Esophagus squamous epithelium (tissue), 5 donors: ENCODE measurements around the gene RNF19B. TPM values are rescaled to one million over a fixed set of nuclear protein-coding genes. Genes with fewer than 3 reads are reported as not detected.

ENCODE experiments used
- DNase-seq: peaks from one replicate; lab custom pipeline; 2025; lab: John Stamatoyannopoulos, UW
- H3K27ac ChIP-seq, 4 donors: fragments of 200-600 bp; sonication (generic); one replicate each; pipeline ENCODE4 v1.5.1; 2016 to 2019; ENCODE audit warnings: mild to moderate bottlenecking in 1 of 4
- H3K27me3 ChIP-seq, 4 donors: fragments of 200-600 bp; sonication (generic); 1 replicate in 3 of 4; 2 replicates in 1 of 4; pipeline versions ENCODE4 v1.5.1 to v1.6.0; 2017 to 2021; ENCODE audit warnings: antibody characterized with exemption in 1 of 4
- H3K36me3 ChIP-seq, 3 donors: fragments of 200-600 bp; sonication (generic); one replicate each; pipeline ENCODE4 v1.5.1; 2016 to 2019
- H3K4me1 ChIP-seq, 3 donors: fragments of 200-600 bp; sonication (generic); one replicate each; pipeline ENCODE4 v1.5.1; 2017 to 2019
- H3K4me3 ChIP-seq, 4 donors: fragments of 200-600 bp; sonication (generic); 1 replicate in 3 of 4; 2 replicates in 1 of 4; pipeline ENCODE4 v1.5.1; 2016 to 2019; ENCODE audit warnings: mild to moderate bottlenecking in 2 of 4, moderate library complexity in 1 of 4
- H3K9me3 ChIP-seq, 3 donors: fragments of 200-600 bp; sonication (generic); one replicate each; pipeline ENCODE4 v1.5.1; 2016 to 2019
- POLR2A ChIP-seq, 4 donors: fragments of 450-650 bp; IDR thresholded peaks; one replicate each; pipeline ENCODE4 v1.6.1; 2017; ENCODE audit warnings: antibody characterized with exemption in 4 of 4, mild to moderate bottlenecking in 4 of 4, moderate library complexity in 3 of 4
- WGBS, 2 donors: methylation state at CpG; one replicate each; pipeline ENCODE4 v1.1.5; 2018; 5-methylcytosine and 5-hydroxymethylcytosine counted together
- intact Hi-C: fragments of 100-400 bp; cut with DNase I; formaldehyde crosslinking; loops from one replicate; pipeline ENCODE4 v1.15.0; 2022
- total RNA-seq, 4 donors: library from RNA; depleted of rRNA; stranded (reverse); fragments of >200 nt; gene quantifications; one replicate each; pipeline ENCODE4 v1.1.0, GENCODE V29; 2016
- TF ChIP-seq, protein P1 (sequence below), 6 experiments: fragments of 450-650 bp in 4 of 6; fragments of 200-600 bp in 2 of 6; sonication (generic) in 2 of 6; IDR thresholded peaks; one replicate each; pipeline ENCODE4 v1.5.1; 2016 to 2019; ENCODE audit warnings: antibody characterized with exemption in 6 of 6, mild to moderate bottlenecking in 4 of 6, moderate library complexity in 4 of 6
- donor health status: DM: yes; HTN: yes; CAD: no.

RNF19B gene
- total RNA-seq, 4 donors from 2014 or later: 24.2 to 61.6 (median 46.4) TPM

DNA sequence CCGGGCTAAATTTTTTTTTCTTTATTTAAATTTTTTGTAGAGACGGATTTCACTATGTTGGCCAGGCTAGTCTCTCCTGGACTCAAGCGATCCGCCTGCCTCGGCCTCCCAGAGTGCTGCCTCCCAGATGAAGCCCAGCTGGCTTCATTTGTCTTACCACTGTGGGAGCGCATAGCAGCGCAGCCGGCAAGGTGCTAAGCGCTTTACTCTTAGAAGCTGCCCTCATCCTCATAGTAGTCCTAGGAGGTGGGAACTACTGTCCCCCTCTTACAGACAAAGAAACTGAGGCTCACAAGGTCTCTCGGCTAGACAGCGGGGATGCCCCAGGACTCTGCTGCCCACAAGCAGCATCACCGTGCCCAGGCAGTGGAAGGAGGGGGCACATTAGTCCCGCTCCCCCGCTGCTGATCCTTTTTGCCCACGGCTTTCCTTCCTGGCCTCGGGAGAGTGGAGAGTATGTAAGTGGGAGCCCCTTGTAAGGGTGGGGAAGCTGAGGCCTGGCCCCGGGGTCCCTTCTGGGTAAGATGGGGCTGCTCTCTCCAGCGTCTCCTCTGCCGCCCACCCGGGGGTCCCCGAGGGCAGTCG is 64.1 kb downstream of the RNF19B start:
- Histone ChIP-seq H3K4me1 (peaks cover 9 to 33% (median 20%) of the 10 kb centered on the region in 3 donors), H3K27ac (peak overlapping the region; percentile 72 to 83 (median 80)), H3K4me3 (peak overlapping the region; percentile 52 to 92 (median 68)), H3K27me3 (peaks cover 0 to 22% (median 0%) of the 10 kb centered on the region in 4 donors), H3K36me3 (peaks cover 0 to 6% (median 0%) of the 10 kb centered on the region in 3 donors), H3K9me3 (no peaks in the 10 kb centered on the region)
- intact Hi-C loops: no loop called here
- TF ChIP-seq, protein P1, sequence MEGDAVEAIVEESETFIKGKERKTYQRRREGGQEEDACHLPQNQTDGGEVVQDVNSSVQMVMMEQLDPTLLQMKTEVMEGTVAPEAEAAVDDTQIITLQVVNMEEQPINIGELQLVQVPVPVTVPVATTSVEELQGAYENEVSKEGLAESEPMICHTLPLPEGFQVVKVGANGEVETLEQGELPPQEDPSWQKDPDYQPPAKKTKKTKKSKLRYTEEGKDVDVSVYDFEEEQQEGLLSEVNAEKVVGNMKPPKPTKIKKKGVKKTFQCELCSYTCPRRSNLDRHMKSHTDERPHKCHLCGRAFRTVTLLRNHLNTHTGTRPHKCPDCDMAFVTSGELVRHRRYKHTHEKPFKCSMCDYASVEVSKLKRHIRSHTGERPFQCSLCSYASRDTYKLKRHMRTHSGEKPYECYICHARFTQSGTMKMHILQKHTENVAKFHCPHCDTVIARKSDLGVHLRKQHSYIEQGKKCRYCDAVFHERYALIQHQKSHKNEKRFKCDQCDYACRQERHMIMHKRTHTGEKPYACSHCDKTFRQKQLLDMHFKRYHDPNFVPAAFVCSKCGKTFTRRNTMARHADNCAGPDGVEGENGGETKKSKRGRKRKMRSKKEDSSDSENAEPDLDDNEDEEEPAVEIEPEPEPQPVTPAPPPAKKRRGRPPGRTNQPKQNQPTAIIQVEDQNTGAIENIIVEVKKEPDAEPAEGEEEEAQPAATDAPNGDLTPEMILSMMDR (IDR thresholded peaks at IDR 0.05): no peak
- no peak for TF ChIP-seq POLR2A (IDR thresholded peaks at IDR 0.05)
- no peak for DNase-seq
- WGBS, 2 donors: 19 to 26% methylated on average over 5 to 11 of the region's 22 CpGs

- no peaks in the 10 kb centered on the region for H3K9me3 ChIP-seq
- DNase-seq: no peak
- 72 to 93% methylated on average over 6 of the region's 7 CpGs for WGBS, 2 donors
- peaks cover 9 to 32% (median 20%) of the 10 kb centered on the region in 3 donors for H3K4me1 ChIP-seq
- no peak overlapping the region for H3K27ac ChIP-seq
- H3K4me3 ChIP-seq: peak overlapping the region in 2 of 4 donors; percentile 65 to 92
- peaks cover 0 to 23% (median 0%) of the 10 kb centered on the region in 4 donors for H3K27me3 ChIP-seq
- peaks cover 0 to 13% (median 0%) of the 10 kb centered on the region in 3 donors for H3K36me3 ChIP-seq
- TF ChIP-seq, protein P1 (IDR thresholded peaks at IDR 0.05): no peak
- no peak for TF ChIP-seq POLR2A (IDR thresholded peaks at IDR 0.05)
- intact Hi-C loops: no loop called here
Measured at GRCh38 chr1:32899586-32900296, 64.9 kb downstream of the RNF19B start.

GRCh38 chr1:32898958-32899357 is 65.7 kb downstream of the RNF19B start:
- intact Hi-C loops: no loop called here
- H3K36me3 ChIP-seq: peaks cover 0 to 21% (median 0%) of the 10 kb centered on the region in 3 donors
- WGBS, 2 donors: 89 to 94% methylated on average over 3 of the region's 3 CpGs
- no peak overlapping the region for H3K4me3 ChIP-seq
- H3K4me1 ChIP-seq: peaks cover 9 to 31% (median 20%) of the 10 kb centered on the region in 3 donors
- no peak for TF ChIP-seq POLR2A (IDR thresholded peaks at IDR 0.05)
- TF ChIP-seq, protein P1 (IDR thresholded peaks at IDR 0.05): no peak
- no peaks in the 10 kb centered on the region for H3K9me3 ChIP-seq
- no peak overlapping the region for H3K27ac ChIP-seq
- H3K27me3 ChIP-seq: peaks cover 0 to 31% (median under 1%) of the 10 kb centered on the region in 4 donors
- no peak for DNase-seq

DNA sequence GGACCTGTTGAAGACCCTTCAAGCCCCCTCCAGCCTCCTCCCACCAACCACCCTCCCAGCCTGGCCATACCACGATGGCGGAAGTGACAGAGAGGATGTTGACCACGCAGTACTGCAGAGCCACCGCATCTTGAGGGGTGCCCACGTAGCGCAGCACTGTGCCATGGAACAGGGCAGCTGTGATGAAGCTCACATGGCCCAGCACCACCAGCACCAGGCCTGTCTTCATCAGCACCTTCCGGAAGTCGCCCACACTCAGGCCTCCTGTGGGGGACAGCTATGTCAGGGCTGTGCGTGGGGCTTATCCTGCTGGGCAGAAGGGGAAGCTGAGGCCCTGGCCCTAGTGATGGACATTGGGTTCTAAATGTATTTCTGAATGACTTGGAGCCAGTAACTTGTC is 66.6 kb downstream of the RNF19B start:
- H3K4me1 ChIP-seq: peaks cover 18 to 40% (median 27%) of the 10 kb centered on the region in 3 donors
- no peak overlapping the region for H3K27ac ChIP-seq
- no peak for TF ChIP-seq POLR2A (IDR thresholded peaks at IDR 0.05)
- TF ChIP-seq, protein P1 (IDR thresholded peaks at IDR 0.05): no peak
- intact Hi-C loops: no loop called here
- H3K27me3 ChIP-seq: peaks cover 0 to 40% (median 2%) of the 10 kb centered on the region in 4 donors
- 93 to 100% methylated on average over 2 to 4 of the region's 9 CpGs for WGBS, 2 donors
- no peak overlapping the region for H3K4me3 ChIP-seq
- DNase-seq: no peak
- peaks cover 0 to 21% (median 0%) of the 10 kb centered on the region in 3 donors for H3K36me3 ChIP-seq
- H3K9me3 ChIP-seq: no peaks in the 10 kb centered on the region
